HEK293T (cell line): ENCODE measurements around the gene PPIL6.

Source experiments
- ARNT ChIP-seq: fragments of 450-650 bp; IDR thresholded peaks from 2 replicates; pipeline ENCODE4 v1.6.1; 2017; ENCODE audit warnings: mild to moderate bottlenecking
- BHLHE40 ChIP-seq: fragments of 450-650 bp; IDR thresholded peaks from 2 replicates; pipeline ENCODE4 v1.6.1; 2016; ENCODE audit warnings: mild to moderate bottlenecking, moderate library complexity, borderline replicate concordance
- FOXA1 ChIP-seq: fragments of 450-650 bp; IDR thresholded peaks from 2 replicates; pipeline ENCODE4 v1.6.1; 2016; ENCODE audit warnings: mild to moderate bottlenecking
- FOXM1 ChIP-seq: fragments of 450-650 bp; IDR thresholded peaks from 2 replicates; pipeline ENCODE4 v1.6.1; 2017; ENCODE audit warnings: mild to moderate bottlenecking, borderline replicate concordance
- HDGF ChIP-seq: fragments of 450-650 bp; IDR thresholded peaks from 2 replicates; pipeline ENCODE4 v1.6.1; 2017; ENCODE audit warnings: antibody characterized with exemption, borderline replicate concordance
- NFRKB ChIP-seq: fragments of 450-650 bp; IDR thresholded peaks from 2 replicates; pipeline ENCODE4 v1.6.1; 2016; ENCODE audit warnings: mild to moderate bottlenecking, moderate library complexity
- SP1 ChIP-seq: fragments of 450-650 bp; IDR thresholded peaks from 2 replicates; pipeline ENCODE4 v1.6.1; 2017
- TARDBP ChIP-seq: fragments of 450-650 bp; IDR thresholded peaks from 2 replicates; pipeline ENCODE4 v1.6.1; 2016
- ZNF384 ChIP-seq: fragments of 450-650 bp; IDR thresholded peaks from 2 replicates; pipeline ENCODE4 v1.6.1; 2016
- TF ChIP-seq, protein P1 (sequence below): fragments of 450-650 bp; IDR thresholded peaks from 2 replicates; pipeline ENCODE4 v1.6.1; 2016

GRCh38 chr6:109440331-109441068, at the start of gene PPIL6, which contains the start of gene SMPD2:
- TF ChIP-seq SP1 (no peak), ARNT (no peak; the same call in 1 of the 2 replicates), FOXM1 (no peak), TARDBP (no peak), BHLHE40 (no peak), FOXA1 (no peak), ZNF384 (no peak), HDGF (no peak), NFRKB (no peak)
- TF ChIP-seq, protein P1, sequence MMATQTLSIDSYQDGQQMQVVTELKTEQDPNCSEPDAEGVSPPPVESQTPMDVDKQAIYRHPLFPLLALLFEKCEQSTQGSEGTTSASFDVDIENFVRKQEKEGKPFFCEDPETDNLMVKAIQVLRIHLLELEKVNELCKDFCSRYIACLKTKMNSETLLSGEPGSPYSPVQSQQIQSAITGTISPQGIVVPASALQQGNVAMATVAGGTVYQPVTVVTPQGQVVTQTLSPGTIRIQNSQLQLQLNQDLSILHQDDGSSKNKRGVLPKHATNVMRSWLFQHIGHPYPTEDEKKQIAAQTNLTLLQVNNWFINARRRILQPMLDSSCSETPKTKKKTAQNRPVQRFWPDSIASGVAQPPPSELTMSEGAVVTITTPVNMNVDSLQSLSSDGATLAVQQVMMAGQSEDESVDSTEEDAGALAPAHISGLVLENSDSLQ, result no peak
